Keratinocyte (primary cell): Measurements from ENCODE around the gene NADSYN1. TPM values are rescaled to one million over a fixed set of nuclear protein-coding genes. Genes with fewer than 3 reads are reported as not detected.

Experiments used
- DNase-seq: peaks from one replicate; pipeline ENCODE4 v3.0.0-alpha.2; 2011; ENCODE audit warnings: low read depth, missing footprints, low spot score
- FAIRE-seq: peaks from 2 replicates; lab custom pipeline; 2011; peaks lifted over from hg19 to GRCh38; lab: Jason Lieb, UNC
- H2AFZ ChIP-seq: 2 replicates; pipeline ENCODE4 v1.6.0; 2012; ENCODE audit warnings: low read length, control low read depth, inconsistent platforms; ENCODE audit not compliant: control insufficient read depth
- H3K27ac ChIP-seq: 2 replicates; pipeline ENCODE4 v1.5.1; 2011; ENCODE audit warnings: low read length; ENCODE audit not compliant: control insufficient read depth, insufficient read depth
- H3K27me3 ChIP-seq: 3 replicates; pipeline ENCODE4 v1.6.0; 2011; ENCODE audit warnings: low read length; ENCODE audit not compliant: control insufficient read depth, insufficient read depth; ENCODE audit errors: extremely low read depth
- H3K36me3 ChIP-seq, 2 experiments: 2 replicates in 1 of 2; 3 replicates in 1 of 2; pipeline ENCODE4 v1.5.1; 2011; ENCODE audit warnings: low read length in 2 of 2, mild to moderate bottlenecking in 1 of 2; ENCODE audit not compliant: control insufficient read depth in 2 of 2, insufficient read depth in 2 of 2; ENCODE audit errors: extremely low read depth in 1 of 2
- H3K4me1 ChIP-seq: 3 replicates; pipeline ENCODE4 v1.5.1; 2011; ENCODE audit warnings: low read length; ENCODE audit not compliant: control insufficient read depth, insufficient read depth; ENCODE audit errors: extremely low read depth
- H3K4me2 ChIP-seq: 3 replicates; pipeline ENCODE4 v1.6.0; 2011; ENCODE audit warnings: low read depth, low read length; ENCODE audit not compliant: control insufficient read depth, insufficient read depth; ENCODE audit errors: extremely low read depth
- H3K4me3 ChIP-seq, 3 experiments: fragments of 200-600 bp in 1 of 3; sonication (generic) in 1 of 3; 2 replicates in 2 of 3; 3 replicates in 1 of 3; pipeline ENCODE4 v1.5.1; 2011 to 2016; ENCODE audit warnings: low read length in 3 of 3, mild to moderate bottlenecking in 3 of 3, control low read depth in 2 of 3, inconsistent platforms in 1 of 3, low read depth in 1 of 3, mixed read lengths in 1 of 3, mixed run types in 1 of 3, moderate library complexity in 1 of 3; ENCODE audit not compliant: control insufficient read depth in 2 of 3, insufficient read depth in 2 of 3; ENCODE audit errors: extremely low read depth in 1 of 3
- H3K79me2 ChIP-seq: 2 replicates; pipeline ENCODE4 v1.6.0; 2012; ENCODE audit warnings: low read length; ENCODE audit not compliant: control insufficient read depth, insufficient read depth
- H3K9ac ChIP-seq: 3 replicates; pipeline ENCODE4 v1.6.0; 2011; ENCODE audit warnings: low read length; ENCODE audit not compliant: control insufficient read depth, insufficient read depth; ENCODE audit errors: extremely low read depth
- H3K9me1 ChIP-seq: 3 replicates; pipeline ENCODE4 v1.6.0; 2011; ENCODE audit warnings: low read length; ENCODE audit not compliant: control insufficient read depth, insufficient read depth; ENCODE audit errors: extremely low read depth
- H3K9me3 ChIP-seq: 2 replicates; pipeline ENCODE4 v1.5.1; 2012; ENCODE audit warnings: low read depth, low read length; ENCODE audit not compliant: control insufficient read depth
- H4K20me1 ChIP-seq: 3 replicates; pipeline ENCODE4 v1.6.0; 2011; ENCODE audit warnings: low read length; ENCODE audit not compliant: control insufficient read depth, insufficient read depth; ENCODE audit errors: extremely low read depth
- CTCF ChIP-seq, 3 experiments: IDR thresholded peaks in 1 of 3; conservative IDR thresholded peaks in 1 of 3; optimal IDR thresholded peaks in 1 of 3; 2 replicates in 2 of 3; 3 replicates in 1 of 3; pipeline versions ENCODE3 to v1.5.1; 2011; ENCODE audit warnings: low read length in 3 of 3, mild to moderate bottlenecking in 3 of 3, moderate library complexity in 2 of 3, control low read depth in 1 of 3, inconsistent platforms in 1 of 3; ENCODE audit not compliant: insufficient read depth in 2 of 3; ENCODE audit errors: extremely low read depth in 1 of 3
- EZH2 ChIP-seq: IDR thresholded peaks from one replicate; pipeline ENCODE4 v1.6.1; 2012; ENCODE audit warnings: inconsistent platforms, mild to moderate bottlenecking, low read length, moderate library complexity
- dilution Hi-C: fragments of 300-500 bp; cut with MboI; formaldehyde crosslinking; loops from one replicate; pipeline ENCODE4 v1.7.0; 2020; ENCODE audit warnings: low sequenced_read_pairs; ENCODE audit not compliant: extremely low pct_ligation_motif_present
- polyA plus RNA-seq, 5 experiments: library from polyadenylated mRNA; depleted of rRNA in 3 of 5; stranded (reverse) in 3 of 5; stranded (forward) in 1 of 5; unstranded in 1 of 5; fragments of >200 nt; gene quantifications; 1 replicate in 1 of 5; 2 replicates in 3 of 5; 3 replicates in 1 of 5; pipeline versions ENCODE4 v1.2.1 to v1.2.3, GENCODE V29; 2011 to 2012; ENCODE audit warnings: missing spikeins in 2 of 5, low read depth in 1 of 5, low replicate concordance in 1 of 5

The NADSYN1 gene
- polyA plus RNA-seq, 1 donor (not counting 4 experiments of a cell fraction or from before 2014, with no cell fraction given), result 51.5 TPM

- FAIRE-seq, result no peak
Measured at GRCh38 chr11:71543866-71544265, 90.9 kb downstream of the NADSYN1 start.

GRCh38 chr11:71544525-71545214 is 91.7 kb downstream of the NADSYN1 start:
- Histone ChIP-seq H3K27me3 (no peaks in the 10 kb centered on the region), H2AFZ (no peak overlapping the region), H3K36me3 (no peaks in the 10 kb centered on the region), H3K4me2 (no peak overlapping the region), H4K20me1 (no peaks in the 10 kb centered on the region), H3K27ac (no peak overlapping the region), H3K9ac (no peak overlapping the region), H3K9me1 (no peaks in the 10 kb centered on the region), H3K9me3 (no peaks in the 10 kb centered on the region), H3K79me2 (no peaks in the 10 kb centered on the region), H3K4me3 (no peak overlapping the region), H3K4me1 (no peaks in the 10 kb centered on the region)
- dilution Hi-C loops, result no loop called here
- FAIRE-seq (no peak), DNase-seq (no peak)
- no peak for TF ChIP-seq CTCF (optimal IDR thresholded peaks at IDR 0.05 in 1 of 3, IDR thresholded peaks at IDR 0.05 in 1 of 3, conservative IDR thresholded peaks at IDR 0.05 in 1 of 3; ENCODE audit: extremely low read depth in 1 of 3, insufficient read depth in 2 of 3, low read length in 3 of 3)
- no peak for TF ChIP-seq EZH2

More at GRCh38 chr11:71543866-71544265, 90.9 kb downstream of the NADSYN1 start:
- Histone ChIP-seq H2AFZ (no peak overlapping the region), H3K27ac (no peak overlapping the region), H4K20me1 (no peaks in the 10 kb centered on the region), H3K9me1 (no peaks in the 10 kb centered on the region), H3K4me2 (no peak overlapping the region), H3K27me3 (no peaks in the 10 kb centered on the region), H3K79me2 (no peaks in the 10 kb centered on the region), H3K9me3 (no peaks in the 10 kb centered on the region), H3K4me1 (no peaks in the 10 kb centered on the region), H3K36me3 (no peaks in the 10 kb centered on the region), H3K9ac (no peak overlapping the region), H3K4me3 (no peak overlapping the region)
- dilution Hi-C loops, result no loop called here
- DNase-seq, result no peak
- TF ChIP-seq CTCF (optimal IDR thresholded peaks at IDR 0.05 in 1 of 3, IDR thresholded peaks at IDR 0.05 in 1 of 3, conservative IDR thresholded peaks at IDR 0.05 in 1 of 3; ENCODE audit: extremely low read depth in 1 of 3, insufficient read depth in 2 of 3, low read length in 3 of 3) (no peak), EZH2 (no peak)
